ENCODE results near the gene IRS1.

DNA sequence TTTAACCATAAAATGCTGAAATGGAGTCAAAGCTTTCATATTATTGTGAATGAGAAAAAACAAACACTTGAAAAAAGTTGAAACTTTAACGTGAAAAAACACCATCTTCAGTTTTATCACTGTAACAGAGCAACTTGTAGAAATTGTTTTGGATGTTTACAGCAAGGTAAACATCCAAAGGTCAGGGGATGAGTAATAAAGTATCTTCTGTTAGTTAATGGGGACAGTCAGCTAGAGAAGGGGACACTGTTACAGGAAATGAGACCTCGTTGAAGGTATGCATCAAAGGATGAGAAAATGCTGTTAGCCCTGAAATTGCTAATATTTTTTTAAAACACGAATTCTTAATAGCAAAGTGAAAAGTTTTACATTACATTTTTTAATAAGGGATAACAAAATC lies 39.1 kb upstream of the IRS1 start:
- no peak for TF ChIP-seq POLR2A (IDR thresholded peaks at IDR 0.05)
- TF ChIP-seq, protein P1, sequence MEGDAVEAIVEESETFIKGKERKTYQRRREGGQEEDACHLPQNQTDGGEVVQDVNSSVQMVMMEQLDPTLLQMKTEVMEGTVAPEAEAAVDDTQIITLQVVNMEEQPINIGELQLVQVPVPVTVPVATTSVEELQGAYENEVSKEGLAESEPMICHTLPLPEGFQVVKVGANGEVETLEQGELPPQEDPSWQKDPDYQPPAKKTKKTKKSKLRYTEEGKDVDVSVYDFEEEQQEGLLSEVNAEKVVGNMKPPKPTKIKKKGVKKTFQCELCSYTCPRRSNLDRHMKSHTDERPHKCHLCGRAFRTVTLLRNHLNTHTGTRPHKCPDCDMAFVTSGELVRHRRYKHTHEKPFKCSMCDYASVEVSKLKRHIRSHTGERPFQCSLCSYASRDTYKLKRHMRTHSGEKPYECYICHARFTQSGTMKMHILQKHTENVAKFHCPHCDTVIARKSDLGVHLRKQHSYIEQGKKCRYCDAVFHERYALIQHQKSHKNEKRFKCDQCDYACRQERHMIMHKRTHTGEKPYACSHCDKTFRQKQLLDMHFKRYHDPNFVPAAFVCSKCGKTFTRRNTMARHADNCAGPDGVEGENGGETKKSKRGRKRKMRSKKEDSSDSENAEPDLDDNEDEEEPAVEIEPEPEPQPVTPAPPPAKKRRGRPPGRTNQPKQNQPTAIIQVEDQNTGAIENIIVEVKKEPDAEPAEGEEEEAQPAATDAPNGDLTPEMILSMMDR (IDR thresholded peaks at IDR 0.05): no peak
